Measurements from ENCODE around the gene MCU.
"Not testable (repeated sequence)": the region's sequence is repeated elsewhere in the genome, so short reads cannot be mapped to it uniquely, and the experiment has no call there.

MCU gene

GRCh38 chr10:72903941-72904446 is 212.1 kb downstream of the MCU start:
- DNase-seq (ENCODE audit: low read depth): not testable (repeated sequence)

DNA sequence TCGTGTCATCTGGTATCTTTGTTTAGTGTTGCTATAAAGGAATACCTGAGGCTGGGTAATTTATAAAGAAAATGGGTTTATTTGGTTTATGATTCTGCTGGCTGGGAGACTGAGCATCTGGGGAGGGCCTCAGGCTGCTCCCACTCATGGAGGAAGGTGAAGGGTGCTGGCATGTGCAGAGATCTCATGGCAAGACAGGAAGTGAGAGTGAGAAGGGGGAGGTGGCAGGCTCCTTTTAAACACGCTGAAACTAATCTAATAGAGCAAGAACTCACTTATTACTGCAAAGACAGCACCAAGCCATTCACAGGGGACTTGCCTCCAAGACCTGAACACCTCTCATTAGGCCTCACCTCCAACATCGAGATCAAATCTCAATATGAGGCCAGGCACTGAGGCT is 212.9 kb downstream of the MCU start:
- DNase-seq (ENCODE audit: low read depth): no peak

DNA sequence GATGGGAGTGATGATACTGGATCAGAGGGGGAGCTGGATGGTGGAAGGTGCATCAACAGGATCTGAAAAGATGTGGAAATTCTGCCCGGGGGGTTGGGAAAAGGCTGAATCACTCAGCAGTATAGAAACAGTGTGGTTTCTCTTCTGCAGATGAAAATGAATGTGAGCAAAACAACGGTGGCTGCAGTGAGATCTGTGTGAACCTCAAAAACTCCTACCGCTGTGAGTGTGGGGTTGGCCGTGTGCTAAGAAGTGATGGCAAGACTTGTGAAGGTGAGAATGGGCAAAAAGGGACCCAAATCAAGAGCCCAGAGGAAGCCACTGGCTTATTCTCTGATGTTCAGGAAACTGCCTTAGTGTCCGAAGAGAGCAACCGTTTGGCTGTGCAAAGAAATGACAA is 214.5 kb downstream of the MCU start:
- DNase-seq (ENCODE audit: low read depth): no peak

- no peak for DNase-seq (ENCODE audit: low read depth)
Measured at GRCh38 chr10:72910705-72911104, 218.8 kb downstream of the MCU start.

DNA sequence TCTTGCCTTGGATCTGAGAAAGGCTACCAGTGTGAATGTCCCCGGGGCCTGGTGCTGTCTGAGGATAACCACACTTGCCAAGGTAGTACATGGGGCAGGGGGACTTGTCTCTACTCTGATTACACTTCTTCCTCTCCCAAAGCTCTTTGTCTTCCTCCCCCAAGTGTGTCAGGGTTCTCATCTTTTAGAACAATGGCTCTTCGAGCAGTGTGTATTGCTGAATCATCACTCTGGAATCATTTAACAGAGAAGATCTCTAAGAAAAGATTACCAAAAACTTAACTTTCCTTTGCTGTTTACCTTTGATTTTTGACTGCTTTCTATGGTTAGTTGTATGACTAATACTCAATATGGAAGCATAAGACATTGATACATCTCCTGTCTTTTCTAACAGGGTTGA is 219.8 kb downstream of the MCU start:
- DNase-seq (ENCODE audit: low read depth): no peak

DNA sequence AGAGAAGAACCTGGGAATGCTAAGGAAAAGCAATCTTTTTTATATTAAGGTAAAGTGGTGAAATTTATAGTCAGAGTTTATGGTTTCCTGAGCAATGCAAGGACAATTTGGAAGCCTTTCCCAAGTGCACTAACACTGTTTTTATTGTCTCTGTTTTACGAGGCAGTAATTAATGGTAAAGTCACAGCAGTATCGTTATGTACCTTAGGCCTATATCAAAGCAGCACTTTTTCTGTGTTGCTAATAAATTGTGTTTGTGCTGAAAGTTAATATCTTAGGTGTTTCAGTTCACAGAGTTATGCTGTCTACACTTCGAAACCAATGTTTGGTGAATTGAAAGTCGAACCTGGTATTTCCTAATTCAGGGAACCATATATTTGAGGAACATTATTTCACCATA is 220.8 kb downstream of the MCU start:
- DNase-seq (ENCODE audit: low read depth): no peak

DNA sequence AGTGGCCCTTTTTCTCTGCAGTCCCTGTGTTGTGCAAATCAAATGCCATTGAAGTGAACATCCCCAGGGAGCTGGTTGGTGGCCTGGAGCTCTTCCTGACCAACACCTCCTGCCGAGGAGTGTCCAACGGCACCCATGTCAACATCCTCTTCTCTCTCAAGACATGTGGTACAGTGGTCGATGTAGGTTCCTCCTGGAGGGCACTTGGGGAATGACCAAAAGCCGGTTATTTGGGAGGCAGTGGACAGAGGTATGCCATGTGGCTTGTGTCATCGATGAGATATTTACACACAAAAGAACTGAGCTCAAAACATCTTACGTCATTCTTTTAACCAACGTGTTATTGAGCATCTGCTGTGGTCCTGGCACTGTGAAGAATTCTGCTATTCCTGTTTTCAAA is 221.3 kb downstream of the MCU start:
- no peak for DNase-seq (ENCODE audit: low read depth)

- not testable (repeated sequence) for DNase-seq (ENCODE audit: low read depth)
Measured at GRCh38 chr10:72917201-72917600, 225.3 kb downstream of the MCU start.

- not testable (repeated sequence) for DNase-seq (ENCODE audit: low read depth)
Measured at GRCh38 chr10:72917803-72918332, 225.9 kb downstream of the MCU start.

GRCh38 chr10:72918352-72918751 is 226.4 kb downstream of the MCU start:
- DNase-seq (ENCODE audit: low read depth): no peak

DNA sequence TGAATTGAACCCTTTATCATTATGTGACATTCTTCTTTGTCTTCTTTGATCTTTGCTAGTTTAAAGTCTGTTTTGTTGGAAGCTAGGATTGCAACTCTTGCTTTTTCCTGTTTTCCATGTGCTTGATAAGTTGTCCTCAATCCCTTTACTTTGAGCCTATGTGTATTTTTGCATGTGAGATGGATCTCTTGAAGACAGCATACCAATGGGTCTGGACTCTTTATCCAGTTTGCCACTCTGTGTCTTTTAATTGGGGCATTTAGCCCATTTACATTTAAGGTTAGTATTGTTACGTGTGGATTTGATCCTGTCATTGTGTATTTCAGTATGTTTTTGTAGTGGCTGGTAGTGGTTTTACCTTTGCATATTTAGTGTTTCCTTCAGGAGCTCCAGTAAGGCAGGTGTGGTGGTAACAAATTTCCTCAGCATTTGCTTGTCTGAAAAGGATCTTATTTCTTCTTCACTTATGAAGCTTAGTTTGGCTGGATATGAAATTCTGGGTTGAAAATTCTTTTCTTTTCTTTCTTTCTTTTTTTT is 229.3 kb downstream of the MCU start:
- not testable (repeated sequence) for DNase-seq (ENCODE audit: low read depth)

DNA sequence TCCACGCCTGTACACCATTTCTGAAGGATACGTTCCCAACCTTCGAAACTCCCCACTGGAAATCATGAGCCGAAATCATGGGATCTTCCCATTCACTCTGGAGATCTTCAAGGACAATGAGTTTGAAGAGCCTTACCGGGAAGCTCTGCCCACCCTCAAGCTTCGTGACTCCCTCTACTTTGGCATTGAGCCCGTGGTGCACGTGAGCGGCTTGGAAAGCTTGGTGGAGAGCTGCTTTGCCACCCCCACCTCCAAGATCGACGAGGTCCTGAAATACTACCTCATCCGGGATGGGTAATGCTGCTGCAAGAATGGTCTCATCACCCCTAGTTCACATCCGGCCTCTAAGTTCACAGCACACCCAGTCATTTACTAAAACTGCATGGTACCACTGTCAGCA is 232.4 kb downstream of the MCU start:
- no peak for DNase-seq (ENCODE audit: low read depth)

GRCh38 chr10:72925951-72926465 is 234.1 kb downstream of the MCU start:
- no peak for DNase-seq (ENCODE audit: low read depth)

DNA sequence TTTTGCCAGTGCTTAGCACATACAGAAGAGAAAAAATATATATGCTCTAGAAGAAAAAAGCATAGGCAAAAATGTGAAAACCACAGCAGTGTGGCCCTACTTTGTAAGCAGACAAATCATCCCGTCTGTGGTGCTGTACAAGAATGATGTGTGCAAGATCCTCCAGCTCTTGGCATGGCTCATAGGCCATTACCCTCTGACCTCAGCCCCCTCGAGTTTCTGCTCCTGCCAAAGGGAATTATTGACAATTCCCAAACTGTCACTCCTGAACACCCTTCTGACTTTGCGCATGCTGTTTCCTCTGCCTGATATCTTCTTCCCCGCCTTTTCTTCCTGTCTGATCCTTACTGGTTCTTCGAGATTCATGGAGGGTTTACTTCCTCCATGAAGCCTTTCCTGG is 235.5 kb downstream of the MCU start:
- DNase-seq (ENCODE audit: low read depth): no peak

DNA sequence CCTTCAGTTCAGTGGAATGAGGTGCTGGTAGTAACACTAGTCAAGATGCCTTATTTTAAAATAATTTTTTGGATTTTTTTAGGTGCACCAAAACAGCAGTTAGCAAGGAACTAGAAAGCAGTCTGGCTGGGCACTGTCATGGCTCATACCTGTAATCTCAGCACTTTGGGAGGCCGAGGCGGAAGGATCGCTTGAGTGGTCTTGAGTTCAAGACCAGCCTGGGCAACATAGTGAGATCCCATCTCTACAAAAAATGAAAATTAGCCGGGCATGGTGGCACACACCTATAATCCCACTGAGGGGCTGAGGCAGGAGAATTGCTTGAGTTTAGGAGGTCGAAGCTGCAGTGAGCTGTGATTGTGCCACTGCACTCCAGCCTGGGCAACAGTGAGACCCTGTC is 236.9 kb downstream of the MCU start:
- no peak for DNase-seq (ENCODE audit: low read depth)

GRCh38 chr10:72930276-72930675 is 238.3 kb downstream of the MCU start:
- DNase-seq (ENCODE audit: low read depth): no peak

GRCh38 chr10:72932259-72933015 is 240.5 kb downstream of the MCU start:
- DNase-seq (ENCODE audit: low read depth): no peak

GRCh38 chr10:72935361-72935760 is 243.4 kb downstream of the MCU start:
- no peak for DNase-seq (ENCODE audit: low read depth)
